Panc1 (cell line): Measurements from ENCODE around the gene CABLES2. TPM values are rescaled to one million over a fixed set of nuclear protein-coding genes. Genes with fewer than 3 reads are reported as not detected.
A peak's percentile ranks its signal among the peaks of the same experiment; 100 is the strongest.

Experiments
- ATAC-seq: fragments of 200-7000 bp; cut with Tn5 transposase; 2 replicates; pipeline ENCODE4 v1.9.1; 2020; ENCODE audit warnings: mild to moderate bottlenecking, moderate library complexity
- BruUV-seq: library from RNA; stranded (reverse); fragments of 400-500 nt; replicated peaks from 2 replicates; lab custom pipeline; 2021; lab: Mats Ljungman, UMichigan
- CTCF ChIA-PET: fragments of 300-600 bp; sonication (Branson Sonifier 250); formaldehyde crosslinking; loops from one replicate; lab custom pipeline; 2022; ENCODE audit warnings: antibody characterized with exemption; lab: Charles Lee
- POLR2A ChIA-PET: fragments of 300-600 bp; sonication (Branson Sonifier 250); formaldehyde crosslinking; loops from one replicate; lab custom pipeline; 2022; ENCODE audit warnings: antibody characterized with exemption; lab: Charles Lee
- DNase-seq: peaks from one replicate; pipeline ENCODE4 v3.0.0-alpha.2; 2010; ENCODE audit warnings: low read depth, low spot score
- H3K27ac ChIP-seq: 2 replicates; pipeline ENCODE4 v1.5.1; 2011; ENCODE audit warnings: mild to moderate bottlenecking, low read length, inconsistent platforms
- H3K27me3 ChIP-seq: fragments of 200-500 bp; sonication (Bioruptor generic); 2 replicates; pipeline ENCODE4 v1.6.0; 2014; ENCODE audit warnings: low read length, inconsistent platforms; ENCODE audit not compliant: control insufficient read depth, insufficient read depth
- H3K36me3 ChIP-seq: fragments of 200-500 bp; sonication (Bioruptor generic); 2 replicates; pipeline ENCODE4 v1.5.1; 2014; ENCODE audit warnings: inconsistent platforms, mild to moderate bottlenecking, low read length, moderate library complexity; ENCODE audit not compliant: control insufficient read depth, insufficient read depth
- H3K4me1 ChIP-seq: 2 replicates; pipeline ENCODE4 v1.5.1; 2011; ENCODE audit warnings: inconsistent platforms, mild to moderate bottlenecking, low read length, moderate library complexity; ENCODE audit not compliant: control insufficient read depth, insufficient read depth
- H3K4me3 ChIP-seq, 2 experiments: 2 replicates each; pipeline ENCODE4 v1.5.1; 2011 to 2012; ENCODE audit warnings: low read depth in 2 of 2, low read length in 2 of 2, mild to moderate bottlenecking in 2 of 2, inconsistent platforms in 1 of 2, moderate library complexity in 1 of 2
- H3K9me3 ChIP-seq: fragments of 200-500 bp; sonication (Bioruptor generic); 2 replicates; pipeline ENCODE4 v1.5.1; 2014; ENCODE audit warnings: low read depth, mild to moderate bottlenecking, inconsistent platforms, low read length, moderate library complexity; ENCODE audit not compliant: control insufficient read depth, insufficient read depth
- CTCF ChIP-seq: fragments of 450-650 bp; IDR thresholded peaks from 2 replicates; pipeline ENCODE4 v1.5.1; 2017; ENCODE audit warnings: mild to moderate bottlenecking
- POLR2AphosphoS5 ChIP-seq: IDR thresholded peaks from 2 replicates; pipeline ENCODE4 v1.6.1; 2012; ENCODE audit warnings: mild to moderate bottlenecking, low read depth, low read length, moderate library complexity
- REST ChIP-seq, 2 experiments: IDR thresholded peaks; 2 replicates each; pipeline ENCODE4 v1.6.1; 2011 to 2012; ENCODE audit warnings: low read depth in 2 of 2, control low read depth in 1 of 2, low read length in 1 of 2, mild to moderate bottlenecking in 1 of 2, moderate library complexity in 1 of 2; ENCODE audit not compliant: insufficient read depth in 1 of 2
- SIN3A ChIP-seq: IDR thresholded peaks from 2 replicates; pipeline ENCODE4 v1.6.1; 2012; ENCODE audit warnings: low read depth, mild to moderate bottlenecking, low read length, moderate library complexity, borderline replicate concordance; ENCODE audit not compliant: insufficient read depth
- TCF7L2 ChIP-seq: IDR thresholded peaks from 2 replicates; pipeline ENCODE4 v1.6.1; 2011; ENCODE audit warnings: mild to moderate bottlenecking, low read depth, low read length, inconsistent platforms
- in situ Hi-C: cut with HindIII; loops from 2 replicates; pipeline ENCODE4 v1.10.0; 2016; ENCODE audit warnings: low sequenced_read_pairs, low pct_unique_long_range_greater_than_20kb
- intact Hi-C: fragments of 100-400 bp; cut with micrococcal nuclease; formaldehyde crosslinking; loops from one replicate; pipeline ENCODE4 v1.10.0; 2022; ENCODE audit not compliant: unreplicated experiment
- total RNA-seq: library from RNA; stranded (reverse); gene quantifications from one replicate; pipeline ENCODE4 v1.2.1, GENCODE V29; 2021; ENCODE audit not compliant: unreplicated experiment

The CABLES2 gene
- total RNA-seq, 1 experiment from 2014 or later, result 9.8 TPM

GRCh38 chr20:62424249-62425107, 17.4 kb upstream of the CABLES2 start:
- no peak overlapping the region for H3K4me3 ChIP-seq
- no TSS peak for BruUV-seq
- in situ Hi-C loops, result no loop called here
- ChIA-PET POLR2A (interaction anchor here (0.7 kb wide), 1 partner anchor 371 kb away, joined by 3 read pairs; no protein-coding TSS in a partner anchor), CTCF (interaction anchor here (0.5 to 0.6 kb wide), 2 partner anchors 35 to 97 kb away, joined by 3 to 13 read pairs; no protein-coding TSS in a partner anchor)
- no peaks in the 10 kb centered on the region; the same call in none of the 2 replicates for H3K4me1 ChIP-seq
- TF ChIP-seq TCF7L2 (no peak), CTCF (no peak), POLR2AphosphoS5 (no peak), SIN3A (no peak), REST (IDR thresholded peaks at IDR 0.05; ENCODE audit: insufficient read depth in 1 of 2, low read depth in 2 of 2, low read length in 1 of 2) (no peak)
- no peaks in the 10 kb centered on the region for H3K36me3 ChIP-seq
- no peaks in the 10 kb centered on the region for H3K27me3 ChIP-seq
- intact Hi-C loops, result no loop called here
- no peak for DNase-seq
- H3K27ac ChIP-seq, result no peak overlapping the region
- H3K9me3 ChIP-seq, result no peaks in the 10 kb centered on the region
- no peak for ATAC-seq

- BruUV-seq, result no TSS peak
- Histone ChIP-seq H3K36me3 (no peaks in the 10 kb centered on the region), H3K27me3 (no peaks in the 10 kb centered on the region), H3K9me3 (no peaks in the 10 kb centered on the region), H3K4me1 (no peaks in the 10 kb centered on the region; the same call in none of the 2 replicates), H3K4me3 (no peak overlapping the region), H3K27ac (no peak overlapping the region)
- POLR2A ChIA-PET, result no interaction called here
- intact Hi-C loops, result no loop called here
- in situ Hi-C loops, result no loop called here
- ATAC-seq (peak; percentile 24; the same call in 1 of the 2 replicates), DNase-seq (no peak)
- CTCF ChIA-PET, result interaction anchor here (0.5 to 0.7 kb wide), 2 partner anchors 13 to 121 kb away, joined by 3 to 4 read pairs; no protein-coding TSS in a partner anchor
- TF ChIP-seq TCF7L2 (no peak), REST (IDR thresholded peaks at IDR 0.05; ENCODE audit: insufficient read depth in 1 of 2, low read depth in 2 of 2, low read length in 1 of 2) (no peak), POLR2AphosphoS5 (no peak), CTCF (no peak), SIN3A (no peak)
Measured at GRCh38 chr20:62423326-62423706, 16.2 kb upstream of the CABLES2 start.
